Measurements from ENCODE around the gene SCYL3. TPM values are rescaled to one million over a fixed set of nuclear protein-coding genes. Genes with fewer than 3 reads are reported as not detected.

SCYL3 gene
- polyA plus RNA-seq, 1 experiment = 6.1 TPM

DNA sequence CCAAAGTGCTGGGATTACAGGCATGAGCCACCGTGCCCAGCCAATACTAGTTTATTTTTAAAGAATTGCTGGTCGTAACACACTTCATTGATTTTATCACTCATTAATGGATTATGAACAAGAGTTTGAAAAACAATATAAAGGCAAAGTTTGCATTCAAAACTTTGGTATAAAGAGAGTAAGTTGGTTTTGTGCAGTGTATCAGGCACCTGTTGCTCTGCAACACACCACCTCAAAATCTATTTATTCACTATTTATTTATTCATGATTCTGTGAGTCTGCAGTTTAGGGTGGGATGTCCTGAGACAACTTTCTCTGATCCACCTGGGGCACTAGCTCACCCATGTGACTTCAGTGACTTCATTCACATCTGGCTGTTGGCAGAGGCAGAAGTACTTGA is 88.8 kb downstream of the SCYL3 start:
- no peaks in the 10 kb centered on the region; the same call in 1 of the 2 replicates for H3K36me3 ChIP-seq (ENCODE audit: control insufficient read depth, insufficient read depth, low read length)
- POLR2A ChIA-PET = no interaction called here
- H3K4me3 ChIP-seq (ENCODE audit: low read depth, low read length) = no peak overlapping the region
- no peak for DNase-seq (ENCODE audit: low read depth)
- TF ChIP-seq, protein P1, sequence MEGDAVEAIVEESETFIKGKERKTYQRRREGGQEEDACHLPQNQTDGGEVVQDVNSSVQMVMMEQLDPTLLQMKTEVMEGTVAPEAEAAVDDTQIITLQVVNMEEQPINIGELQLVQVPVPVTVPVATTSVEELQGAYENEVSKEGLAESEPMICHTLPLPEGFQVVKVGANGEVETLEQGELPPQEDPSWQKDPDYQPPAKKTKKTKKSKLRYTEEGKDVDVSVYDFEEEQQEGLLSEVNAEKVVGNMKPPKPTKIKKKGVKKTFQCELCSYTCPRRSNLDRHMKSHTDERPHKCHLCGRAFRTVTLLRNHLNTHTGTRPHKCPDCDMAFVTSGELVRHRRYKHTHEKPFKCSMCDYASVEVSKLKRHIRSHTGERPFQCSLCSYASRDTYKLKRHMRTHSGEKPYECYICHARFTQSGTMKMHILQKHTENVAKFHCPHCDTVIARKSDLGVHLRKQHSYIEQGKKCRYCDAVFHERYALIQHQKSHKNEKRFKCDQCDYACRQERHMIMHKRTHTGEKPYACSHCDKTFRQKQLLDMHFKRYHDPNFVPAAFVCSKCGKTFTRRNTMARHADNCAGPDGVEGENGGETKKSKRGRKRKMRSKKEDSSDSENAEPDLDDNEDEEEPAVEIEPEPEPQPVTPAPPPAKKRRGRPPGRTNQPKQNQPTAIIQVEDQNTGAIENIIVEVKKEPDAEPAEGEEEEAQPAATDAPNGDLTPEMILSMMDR (IDR thresholded peaks at IDR 0.05; ENCODE audit: insufficient read depth, low read depth, low read length) = no peak
- H3K27me3 ChIP-seq (ENCODE audit: control insufficient read depth, insufficient read depth, low read length) = no peaks in the 10 kb centered on the region
- CTCF ChIA-PET = no interaction called here

DNA sequence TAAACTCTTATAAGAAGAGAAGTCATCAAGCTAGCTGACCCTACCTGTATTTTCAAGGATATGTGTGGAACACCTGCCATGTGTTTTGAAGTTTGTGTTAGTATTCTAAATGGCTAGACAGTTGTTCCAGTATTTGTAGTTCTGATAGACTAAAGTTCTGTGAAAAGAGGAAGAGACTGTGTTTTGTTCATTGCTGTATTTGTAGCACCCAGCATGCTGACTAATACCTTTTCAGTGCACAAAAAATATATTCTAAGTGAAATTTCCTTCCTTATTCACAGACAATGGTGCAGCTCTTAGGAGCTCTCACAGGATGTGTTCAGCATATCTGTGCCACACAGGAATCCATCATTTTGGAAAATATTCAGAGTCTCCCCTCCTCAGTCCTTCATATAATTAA is 90.8 kb downstream of the SCYL3 start:
- TF ChIP-seq, protein P1 (IDR thresholded peaks at IDR 0.05; ENCODE audit: insufficient read depth, low read depth, low read length) = no peak
- CTCF ChIA-PET = no interaction called here
- POLR2A ChIA-PET = no interaction called here
- H3K4me3 ChIP-seq (ENCODE audit: low read depth, low read length) = no peak overlapping the region
- no peak for DNase-seq (ENCODE audit: low read depth)
- H3K36me3 ChIP-seq (ENCODE audit: control insufficient read depth, insufficient read depth, low read length) = no peaks in the 10 kb centered on the region; the same call in 1 of the 2 replicates
- H3K27me3 ChIP-seq (ENCODE audit: control insufficient read depth, insufficient read depth, low read length) = no peaks in the 10 kb centered on the region

Small RNA genes lying within 50 kb of the gene (small RNA-seq; reads per million reads assigned to genes)
- gene RN7SL333P (ENCODE audit: insufficient read length, low read depth, low replicate concordance) = not detected

Other genes starting within 250 kb of the SCYL3 start
- 0.05 TPM in 1 of 2 replicates, not detected in the other for gene SELL, start 182.3 kb downstream of the SCYL3 start, polyA plus RNA-seq (2011; rRNA removed)
- gene SELE, start 159.8 kb downstream of the SCYL3 start, polyA plus RNA-seq (2011; rRNA removed) = not detected in 2 replicates
- gene METTL18, start 99.0 kb downstream of the SCYL3 start, polyA plus RNA-seq (2011; rRNA removed) = 1.4 and 3.6 TPM in 2 replicates
- gene KIFAP3, start 180.8 kb upstream of the SCYL3 start, polyA plus RNA-seq (2011; rRNA removed) = 6.1 and 13.8 TPM in 2 replicates